AG04449 (cell line): ENCODE measurements around the gene KAT7.
A peak's percentile ranks its signal among the peaks of the same experiment; 100 is the strongest.

Source experiments
- CTCF ChIA-PET: fragments of 350-600 bp; formaldehyde crosslinking; extraction: SDS; loops from one replicate; lab custom pipeline; 2021; ENCODE audit warnings: antibody characterized with exemption; lab: Yijun Ruan, JAX
- POLR2A ChIA-PET: fragments of 400-600, 350-600 bp; formaldehyde crosslinking; extraction: SDS; loops from one replicate; lab custom pipeline; 2020; ENCODE audit warnings: antibody characterized with exemption, inconsistent platforms; lab: Yijun Ruan, JAX
- DNase-seq: peaks from one replicate; pipeline ENCODE4 v3.0.0-alpha.2; 2010; ENCODE audit warnings: low read depth, low spot score
- H3K4me3 ChIP-seq: 2 replicates; pipeline ENCODE4 v1.5.1; 2011; ENCODE audit warnings: low read depth, mild to moderate bottlenecking, control low read depth, low read length
- TF ChIP-seq, protein P1 (sequence below): IDR thresholded peaks from one replicate; pipeline ENCODE4 v1.5.1; 2011; ENCODE audit warnings: mild to moderate bottlenecking, moderate library complexity, low read length, control low read depth, inconsistent platforms; ENCODE audit not compliant: insufficient read depth; ENCODE audit errors: missing control alignments

KAT7 gene

DNA sequence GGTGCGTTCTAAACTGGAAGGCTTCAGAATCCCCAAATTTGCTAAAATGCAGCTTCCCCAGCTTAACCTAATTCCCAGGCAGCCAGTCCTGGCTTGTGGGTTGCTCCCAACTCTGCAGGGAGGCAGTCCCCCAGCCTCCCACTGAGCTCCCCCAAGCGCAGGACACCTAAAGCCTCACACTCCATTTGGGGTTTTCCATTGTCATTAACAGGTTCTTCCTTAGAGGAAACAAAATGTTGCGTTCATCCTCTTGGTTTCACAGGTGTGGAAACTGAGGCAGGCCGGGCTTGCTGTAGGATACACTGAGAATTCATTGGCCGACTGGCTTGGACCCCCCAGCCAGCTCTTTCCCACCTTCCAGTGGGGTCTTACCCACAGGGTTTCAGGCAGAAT, 61.7 kb downstream of the KAT7 start:
- ChIA-PET POLR2A (interaction anchor here (0.6 kb wide), 1 partner anchor 16 kb away, joined by 3 read pairs; no protein-coding TSS in a partner anchor), CTCF (interaction anchor here (0.6 to 25.2 kb wide), 9 partner anchors 8 to 294 kb away, joined by 3 to 753 read pairs (median 4); partner anchors contain the start of genes DLX3 and NXPH3)

GRCh38 chr17:49850772-49851386, 62.4 kb downstream of the KAT7 start:
- CTCF ChIA-PET: interaction anchor here (0.6 to 25.2 kb wide), 17 partner anchors 9 to 295 kb away, joined by 3 to 753 read pairs (median 4); partner anchors contain the start of genes DLX3 and SLC35B1
- no peak for DNase-seq
- POLR2A ChIA-PET: no interaction called here
- peak overlapping the region; percentile 63 for H3K4me3 ChIP-seq
- TF ChIP-seq, protein P1, sequence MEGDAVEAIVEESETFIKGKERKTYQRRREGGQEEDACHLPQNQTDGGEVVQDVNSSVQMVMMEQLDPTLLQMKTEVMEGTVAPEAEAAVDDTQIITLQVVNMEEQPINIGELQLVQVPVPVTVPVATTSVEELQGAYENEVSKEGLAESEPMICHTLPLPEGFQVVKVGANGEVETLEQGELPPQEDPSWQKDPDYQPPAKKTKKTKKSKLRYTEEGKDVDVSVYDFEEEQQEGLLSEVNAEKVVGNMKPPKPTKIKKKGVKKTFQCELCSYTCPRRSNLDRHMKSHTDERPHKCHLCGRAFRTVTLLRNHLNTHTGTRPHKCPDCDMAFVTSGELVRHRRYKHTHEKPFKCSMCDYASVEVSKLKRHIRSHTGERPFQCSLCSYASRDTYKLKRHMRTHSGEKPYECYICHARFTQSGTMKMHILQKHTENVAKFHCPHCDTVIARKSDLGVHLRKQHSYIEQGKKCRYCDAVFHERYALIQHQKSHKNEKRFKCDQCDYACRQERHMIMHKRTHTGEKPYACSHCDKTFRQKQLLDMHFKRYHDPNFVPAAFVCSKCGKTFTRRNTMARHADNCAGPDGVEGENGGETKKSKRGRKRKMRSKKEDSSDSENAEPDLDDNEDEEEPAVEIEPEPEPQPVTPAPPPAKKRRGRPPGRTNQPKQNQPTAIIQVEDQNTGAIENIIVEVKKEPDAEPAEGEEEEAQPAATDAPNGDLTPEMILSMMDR: no peak

More for the DNA sequence above, 61.7 kb downstream of the KAT7 start:
- no peak overlapping the region for H3K4me3 ChIP-seq
- TF ChIP-seq, protein P1: no peak
- no peak for DNase-seq

DNA sequence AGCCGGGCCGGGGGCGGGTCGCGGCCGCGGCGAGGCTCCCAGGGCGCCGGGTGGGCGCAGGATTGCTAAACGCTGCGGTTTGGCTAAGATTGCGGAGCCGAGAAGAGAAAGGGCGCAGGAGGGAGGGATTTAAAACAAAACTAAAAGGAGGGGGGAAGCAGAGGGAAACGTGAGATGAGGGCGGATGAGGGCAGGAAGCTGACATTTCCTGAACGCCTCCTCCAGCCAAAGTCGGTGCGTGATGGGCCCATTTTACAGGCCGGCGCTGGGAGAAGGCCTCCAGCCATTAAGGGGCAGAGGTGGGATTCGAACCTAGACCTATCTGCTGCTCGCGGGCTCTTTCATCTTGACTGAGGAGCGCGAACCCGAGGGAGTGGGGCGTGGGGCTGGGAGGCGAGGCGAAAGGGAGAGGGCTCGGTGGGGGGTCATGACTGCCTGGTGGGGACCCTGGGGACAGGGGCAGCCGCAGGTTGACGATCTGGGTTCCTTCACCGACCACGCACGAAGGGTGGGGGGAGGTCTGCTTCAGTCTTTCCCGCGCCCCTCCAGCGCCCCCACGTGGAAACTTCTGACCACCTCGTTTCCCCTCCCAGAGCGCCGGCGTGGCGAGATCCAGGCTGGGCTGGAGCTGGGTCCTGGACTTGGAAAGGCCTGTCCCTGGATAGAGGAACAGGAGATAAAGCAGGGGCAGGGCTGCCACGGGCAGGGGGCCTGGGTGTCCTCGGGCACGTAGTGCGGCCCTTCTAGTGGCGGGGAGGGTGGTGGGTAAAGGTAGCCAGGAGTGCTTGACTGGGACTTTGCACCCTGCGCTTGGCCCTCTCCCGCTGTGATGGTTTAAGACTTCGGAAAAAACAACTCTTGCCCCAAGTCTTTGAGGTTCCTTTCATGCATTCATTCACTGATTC, 63.2 kb downstream of the KAT7 start:
- TF ChIP-seq, protein P1: peak; percentile 86
- ChIA-PET POLR2A (interaction anchor here (1.0 kb wide), 1 partner anchor 144 kb away, joined by 3 read pairs; the partner anchor contains the start of gene SLC35B1), CTCF (interaction anchor here (0.5 to 25.2 kb wide), 18 partner anchors 8 to 294 kb away, joined by 3 to 753 read pairs (median 4); partner anchors contain the start of genes DLX3, KAT7 and SLC35B1)
- peak overlapping the region; percentile 63 for H3K4me3 ChIP-seq
- no peak for DNase-seq

DNA sequence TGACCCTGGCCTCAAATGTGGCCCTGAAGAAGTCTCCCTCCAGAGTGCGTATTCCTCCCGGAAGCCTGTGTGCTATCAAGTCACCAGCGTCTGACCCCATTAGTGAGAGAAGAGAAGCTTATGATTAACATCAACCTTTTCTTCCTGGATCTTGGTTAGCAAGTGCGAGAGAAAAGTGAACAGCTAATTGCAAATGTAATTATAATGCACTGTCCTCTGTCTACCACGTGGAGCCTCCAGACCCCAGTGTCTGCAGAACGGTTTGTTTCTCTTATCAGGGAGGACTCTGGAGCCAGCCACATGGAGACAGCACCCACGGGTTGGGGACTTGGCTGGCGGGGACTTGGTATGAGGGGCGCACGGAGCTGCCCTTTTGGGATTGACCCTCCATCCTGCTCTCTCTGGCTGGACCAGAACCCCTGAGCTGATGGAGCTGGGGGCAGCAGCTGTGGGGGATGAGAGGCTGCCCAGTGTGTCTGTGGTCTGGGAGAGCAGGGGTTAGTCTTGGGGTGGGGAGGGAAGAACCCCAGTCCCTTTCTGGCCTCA, 65.1 kb downstream of the KAT7 start:
- TF ChIP-seq, protein P1: no peak

DNA sequence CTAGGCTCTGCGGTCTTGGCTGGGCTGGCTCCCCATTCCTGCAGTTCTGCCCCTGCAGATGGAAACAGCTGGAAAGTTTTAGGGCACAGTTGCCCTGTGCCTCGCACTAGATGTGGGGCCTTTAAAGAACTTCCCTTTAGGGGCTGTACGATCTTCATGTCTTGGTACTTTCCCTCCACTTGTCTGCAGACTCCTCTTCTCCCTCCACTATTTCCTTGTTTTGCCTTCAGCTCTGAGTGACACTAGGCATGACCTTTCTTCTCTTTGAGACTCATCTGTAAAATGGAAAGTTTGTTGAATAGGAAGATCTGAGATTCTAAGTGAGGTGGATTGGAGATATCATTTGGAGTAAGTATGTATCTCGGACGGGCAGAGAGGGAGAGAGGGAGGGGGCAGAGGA, 65.6 kb downstream of the KAT7 start:
- CTCF ChIA-PET: interaction anchor here (1.3 to 25.2 kb wide), 4 partner anchors 8 to 286 kb away, joined by 3 to 753 read pairs (median 4); partner anchors contain the start of gene DLX3
- POLR2A ChIA-PET: no interaction called here

More for the DNA sequence above, 65.1 kb downstream of the KAT7 start:
- POLR2A ChIA-PET: no interaction called here
- no peak for DNase-seq
- CTCF ChIA-PET: interaction anchor here (1.1 to 25.2 kb wide), 5 partner anchors 9 to 286 kb away, joined by 3 to 753 read pairs (median 4); partner anchors contain the start of gene DLX3
- H3K4me3 ChIP-seq: no peak overlapping the region

More for the DNA sequence above, 65.6 kb downstream of the KAT7 start:
- TF ChIP-seq, protein P1: no peak
- no peak overlapping the region for H3K4me3 ChIP-seq
- no peak for DNase-seq
